H1 (cell line): ENCODE measurements around the gene C12orf76. TPM values are rescaled to one million over a fixed set of nuclear protein-coding genes. Genes with fewer than 3 reads are reported as not detected.
"Not testable (repeated sequence)": the region's sequence is repeated elsewhere in the genome, so short reads cannot be mapped to it uniquely, and the experiment has no call there.

Experiments used
- CTCF ChIA-PET: fragments of 300-600 bp; sonication (Branson Sonifier 250); formaldehyde crosslinking; loops from one replicate; lab custom pipeline; 2021; ENCODE audit not compliant: partially characterized antibody; lab: Charles Lee
- POLR2A ChIA-PET: fragments of 300-600 bp; sonication (Branson Sonifier 250); formaldehyde crosslinking; loops from one replicate; lab custom pipeline; 2021; ENCODE audit warnings: inconsistent platforms; ENCODE audit not compliant: partially characterized antibody; lab: Charles Lee
- DNase-seq, 2 experiments: peaks; one replicate each; pipeline versions ENCODE4 v3.0.0 to v3.0.0-alpha.2; 2010 to 2022; ENCODE audit warnings: low spot score in 2 of 2, low read depth in 1 of 2, mixed read lengths in 1 of 2
- FAIRE-seq: peaks from 2 replicates; lab custom pipeline; 2011; peaks lifted over from hg19 to GRCh38; lab: Jason Lieb, UNC
- H2AFZ ChIP-seq: 2 replicates; pipeline ENCODE4 v1.8.1; 2012; ENCODE audit warnings: low read length, inconsistent platforms
- H2AK5ac ChIP-seq: 2 replicates; pipeline ENCODE4 v1.6.1; 2013; ENCODE audit warnings: low read depth, low read length
- H2BK120ac ChIP-seq: replicated peaks from 2 replicates; pipeline ENCODE3; 2013; ENCODE audit warnings: low read depth, low read length, inconsistent platforms
- H2BK12ac ChIP-seq: 2 replicates; pipeline ENCODE4 v1.6.1; 2013; ENCODE audit warnings: low read depth, low read length
- H2BK15ac ChIP-seq: 2 replicates; pipeline ENCODE4 v1.6.1; 2013; ENCODE audit warnings: low read length
- H2BK20ac ChIP-seq: 2 replicates; pipeline ENCODE4 v1.6.1; 2013; ENCODE audit warnings: low read length
- H2BK5ac ChIP-seq: 2 replicates; pipeline ENCODE4 v1.6.1; 2013; ENCODE audit warnings: low read depth, low read length
- H3K14ac ChIP-seq: 2 replicates; pipeline ENCODE4 v1.6.1; 2013; ENCODE audit warnings: inconsistent platforms; ENCODE audit not compliant: insufficient read length
- H3K18ac ChIP-seq: 2 replicates; pipeline ENCODE4 v1.6.1; 2013; ENCODE audit warnings: low read length; ENCODE audit errors: extremely low read depth
- H3K23ac ChIP-seq: 2 replicates; pipeline ENCODE4 v1.6.1; 2013; ENCODE audit warnings: inconsistent platforms; ENCODE audit not compliant: insufficient read length
- H3K23me2 ChIP-seq: 2 replicates; pipeline ENCODE4 v1.6.1; 2013; ENCODE audit warnings: low read depth, low read length
- H3K27ac ChIP-seq: 2 replicates; pipeline ENCODE4 v1.6.1; 2011; ENCODE audit warnings: low read depth, low read length, inconsistent platforms
- H3K27me3 ChIP-seq, 4 experiments: replicated peaks in 1 of 4; 1 replicate in 1 of 4; 2 replicates in 3 of 4; pipeline versions ENCODE4 v1.6.1 to v1.8.1; 2011 to 2013; ENCODE audit warnings: low read length in 3 of 4, mild to moderate bottlenecking in 3 of 4, inconsistent platforms in 2 of 4, mixed read lengths in 2 of 4, moderate library complexity in 1 of 4; ENCODE audit not compliant: control insufficient read depth in 3 of 4, insufficient read depth in 3 of 4; ENCODE audit errors: extremely low read depth in 1 of 4
- H3K36me3 ChIP-seq, 4 experiments: 2 replicates each; pipeline versions ENCODE4 v1.6.1 to v1.8.1; 2011 to 2013; ENCODE audit warnings: mild to moderate bottlenecking in 4 of 4, low read length in 3 of 4, moderate library complexity in 2 of 4, control low read depth in 1 of 4, inconsistent platforms in 1 of 4; ENCODE audit not compliant: insufficient read depth in 4 of 4, control insufficient read depth in 2 of 4
- H3K4ac ChIP-seq: replicated peaks from 2 replicates; pipeline ENCODE3; 2013; ENCODE audit warnings: low read length, low read depth, mixed read lengths, inconsistent platforms; ENCODE audit not compliant: insufficient read length
- H3K4me1 ChIP-seq, 4 experiments: replicated peaks in 1 of 4; 1 replicate in 1 of 4; 2 replicates in 3 of 4; pipeline versions ENCODE4 v1.6.1 to v1.8.1; 2011 to 2013; ENCODE audit warnings: low read length in 3 of 4, inconsistent platforms in 2 of 4, mixed read lengths in 1 of 4; ENCODE audit not compliant: insufficient read depth in 4 of 4, control insufficient read depth in 3 of 4
- H3K4me2 ChIP-seq, 2 experiments: 2 replicates each; pipeline versions ENCODE4 v1.6.1 to v1.8.1; 2011 to 2013; ENCODE audit warnings: low read depth in 2 of 2, low read length in 2 of 2, control low read depth in 1 of 2, inconsistent platforms in 1 of 2, mild to moderate bottlenecking in 1 of 2; ENCODE audit not compliant: insufficient read depth in 1 of 2
- H3K4me3 ChIP-seq, 4 experiments: fragments of 200-600, 300-600 bp in 1 of 4; sonication (generic), shearing (Covaris generic), sonication (Bioruptor Twin) in 1 of 4; 2 replicates each; pipeline versions ENCODE4 v1.5.1 to v1.8.1; 2011 to 2016; ENCODE audit warnings: low read length in 4 of 4, low read depth in 3 of 4, control low read depth in 2 of 4, inconsistent platforms in 2 of 4, mild to moderate bottlenecking in 2 of 4, mixed read lengths in 1 of 4, moderate library complexity in 1 of 4; ENCODE audit not compliant: insufficient read depth in 2 of 4; ENCODE audit errors: extremely low read depth in 1 of 4
- H3K56ac ChIP-seq: replicated peaks from 2 replicates; pipeline ENCODE3; 2013; ENCODE audit warnings: low read depth, mild to moderate bottlenecking, mixed read lengths, low read length, inconsistent platforms; ENCODE audit not compliant: insufficient read length
- H3K79me1 ChIP-seq: 2 replicates; pipeline ENCODE4 v1.6.1; 2013; ENCODE audit warnings: low read depth, low read length, control low read depth
- H3K79me2 ChIP-seq, 2 experiments: 2 replicates each; pipeline versions ENCODE4 v1.6.1 to v1.8.1; 2012 to 2013; ENCODE audit warnings: low read length in 2 of 2, mild to moderate bottlenecking in 2 of 2, inconsistent platforms in 1 of 2; ENCODE audit not compliant: insufficient read depth in 2 of 2, control insufficient read depth in 1 of 2
- H3K9ac ChIP-seq, 4 experiments: replicated peaks in 1 of 4; 1 replicate in 1 of 4; 2 replicates in 3 of 4; pipeline versions ENCODE4 v1.6.1 to v1.8.1; 2011 to 2013; ENCODE audit warnings: low read depth in 3 of 4, low read length in 3 of 4, control low read depth in 2 of 4, mild to moderate bottlenecking in 2 of 4, moderate library complexity in 2 of 4, inconsistent platforms in 1 of 4; ENCODE audit errors: extremely low read depth in 1 of 4
- H3K9me3 ChIP-seq, 2 experiments: 2 replicates each; pipeline versions ENCODE4 v1.6.1 to v1.8.1; 2012 to 2013; ENCODE audit warnings: mild to moderate bottlenecking in 2 of 2, moderate library complexity in 2 of 2, control low read depth in 1 of 2, inconsistent platforms in 1 of 2, low read depth in 1 of 2, low read length in 1 of 2, mixed read lengths in 1 of 2; ENCODE audit not compliant: insufficient read depth in 2 of 2
- H4K20me1 ChIP-seq, 2 experiments: replicated peaks in 1 of 2; 2 replicates each; pipeline versions ENCODE3 to v1.8.1; 2011 to 2013; ENCODE audit warnings: inconsistent platforms in 2 of 2, low read length in 2 of 2, mild to moderate bottlenecking in 1 of 2; ENCODE audit not compliant: insufficient read depth in 2 of 2, control insufficient read depth in 1 of 2
- H4K5ac ChIP-seq: 2 replicates; pipeline ENCODE4 v1.6.1; 2013; ENCODE audit warnings: low read length, low read depth, mixed read lengths, inconsistent platforms; ENCODE audit not compliant: insufficient read length
- H4K8ac ChIP-seq: 2 replicates; pipeline ENCODE4 v1.8.0; 2013; ENCODE audit warnings: mild to moderate bottlenecking, moderate library complexity, low read length, inconsistent platforms; ENCODE audit not compliant: insufficient read depth; ENCODE audit errors: extremely low read depth
- H4K91ac ChIP-seq: replicated peaks from 2 replicates; pipeline ENCODE3; 2013; ENCODE audit warnings: low read length, mixed read lengths, inconsistent platforms; ENCODE audit not compliant: insufficient read length
- WGBS, 2 experiments: shearing (Covaris generic) in 1 of 2; methylation state at CpG; one replicate each; pipeline versions ENCODE4 v1.1.6 to v1.1.7; 2013 to 2015; ENCODE audit warnings: low lambda C conversion rate in 2 of 2, mixed read lengths in 2 of 2, inconsistent platforms in 1 of 2, low coverage in 1 of 2, missing lambda C conversion rate in 1 of 2; ENCODE audit not compliant: insufficient replicate concordance in 2 of 2, insufficient coverage in 1 of 2, insufficient read length in 1 of 2; ENCODE audit errors: extremely low coverage in 1 of 2, missing lambda C conversion rate in 1 of 2; 5-methylcytosine and 5-hydroxymethylcytosine counted together
- polyA plus RNA-seq, 7 experiments: library from polyadenylated mRNA; depleted of rRNA in 3 of 7; stranded (reverse) in 5 of 7; unstranded in 2 of 7; fragments of >200 nt in 5 of 7; fragments of 200-250 nt in 2 of 7; gene quantifications; 1 replicate in 5 of 7; 2 replicates in 1 of 7; 4 replicates in 1 of 7; pipeline versions ENCODE4 v1.2.1 to v1.2.3, GENCODE V29; 2011 to 2013; ENCODE audit warnings: missing spikeins in 2 of 7, mixed read lengths in 2 of 7
- total RNA-seq: library from RNA; stranded (reverse); fragmentation: NEBNext Ultra II Directional; extraction: Animal tissue kit (Norgen Biotek cat#: 25700); gene quantifications from 2 replicates; pipeline ENCODE4 v1.2.1, GENCODE V29; 2021

The C12orf76 gene
- total and polyA plus RNA-seq, 2 of the 8 experiments (the other 6 are each of a cell fraction or from before 2014, with no cell fraction given): 14.4 to 18.6 TPM

DNA sequence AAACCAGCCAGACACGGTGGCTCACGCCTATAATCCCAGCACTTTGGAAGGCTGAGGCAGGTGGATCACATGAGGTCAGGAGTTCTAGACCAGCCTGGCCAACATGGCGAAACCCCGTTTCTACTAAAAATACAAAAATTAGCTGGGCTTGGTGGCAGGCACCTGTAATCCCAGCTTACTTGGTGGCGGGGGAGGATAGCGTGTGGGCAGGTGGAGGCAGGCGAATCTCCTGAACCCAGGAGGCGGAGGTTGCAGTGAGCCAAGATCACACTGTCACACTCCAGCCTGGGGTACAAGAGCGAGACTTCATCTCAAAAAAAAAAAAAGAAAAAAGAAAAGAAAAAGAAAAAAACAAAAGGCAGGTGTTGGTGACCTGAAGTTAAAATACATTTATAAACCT lies 24.3 kb upstream of the C12orf76 start:
- H2BK20ac ChIP-seq, H3K4me1 ChIP-seq, H3K4me2 ChIP-seq, H2BK12ac ChIP-seq, H3K56ac ChIP-seq, H3K18ac ChIP-seq, H4K8ac ChIP-seq, H3K27me3 ChIP-seq, H2AK5ac ChIP-seq, H3K9ac ChIP-seq, FAIRE-seq, H2BK5ac ChIP-seq, H3K14ac ChIP-seq, H3K79me1 ChIP-seq, H3K23ac ChIP-seq, H4K20me1 ChIP-seq, H3K23me2 ChIP-seq, DNase-seq, CTCF ChIA-PET, H4K91ac ChIP-seq, H2BK15ac ChIP-seq, H3K79me2 ChIP-seq, H3K36me3 ChIP-seq, H3K4ac ChIP-seq, H3K27ac ChIP-seq, H3K4me3 ChIP-seq, H2BK120ac ChIP-seq, H2AFZ ChIP-seq, H3K9me3 ChIP-seq, H4K5ac ChIP-seq: not testable (repeated sequence)
- POLR2A ChIA-PET: interaction anchor here (1.5 kb wide), 1 partner anchor 52 kb away, joined by 4 read pairs; the partner anchor contains the start of gene IFT81
- 84% methylated on average over 8 of the region's 9 CpGs; no CpG with 5 or more reads in 1 of the 2 experiments for WGBS, 2 experiments
